Parathyroid adenoma (tissue), 2 donors: ENCODE measurements around the gene LINC00632.

Experiments
- H2AFZ ChIP-seq: fragments of 300-600 bp; sonication (generic); one replicate; pipeline ENCODE4 v1.7.0; 2017; ENCODE audit warnings: antibody characterized with exemption, mild to moderate bottlenecking
- H3K27ac ChIP-seq: fragments of 300-600 bp; sonication (generic); one replicate; pipeline ENCODE4 v1.7.0; 2017
- H3K27me3 ChIP-seq: fragments of 300-600 bp; sonication (generic); one replicate; pipeline ENCODE4 v1.7.0; 2017; ENCODE audit warnings: low read length; ENCODE audit not compliant: control insufficient read depth, insufficient read depth
- H3K36me3 ChIP-seq: fragments of 300-600 bp; sonication (generic); one replicate; pipeline ENCODE4 v1.7.0; 2017; ENCODE audit warnings: low read length; ENCODE audit not compliant: control insufficient read depth, insufficient read depth
- H3K4me1 ChIP-seq: fragments of 300-600 bp; sonication (generic); one replicate; pipeline ENCODE4 v1.7.0; 2017; ENCODE audit warnings: control low read depth
- H3K4me2 ChIP-seq: fragments of 300-600 bp; sonication (generic); one replicate; pipeline ENCODE4 v1.7.0; 2017; ENCODE audit warnings: low read length
- H3K4me3 ChIP-seq: fragments of 300-600 bp; sonication (generic); one replicate; pipeline ENCODE4 v1.7.0; 2017; ENCODE audit warnings: low read depth, low read length
- H3K79me2 ChIP-seq: fragments of 300-600 bp; sonication (generic); one replicate; pipeline ENCODE4 v1.7.0; 2017; ENCODE audit warnings: control low read depth
- H3K9ac ChIP-seq: fragments of 300-600 bp; sonication (generic); one replicate; pipeline ENCODE4 v1.7.0; 2017; ENCODE audit warnings: mild to moderate bottlenecking
- H3K9me3 ChIP-seq: fragments of 300-600 bp; sonication (generic); one replicate; pipeline ENCODE4 v1.7.0; 2017; ENCODE audit warnings: low read length; ENCODE audit not compliant: control insufficient read depth
- CTCF ChIP-seq: fragments of 300-600 bp; sonication (generic); IDR thresholded peaks from one replicate; pipeline ENCODE4 v1.7.0; 2017; ENCODE audit warnings: antibody characterized with exemption, mild to moderate bottlenecking
- donor health status: primary hyperparathyroidism.

The LINC00632 gene

GRCh38 chrX:140725500-140725899 lies 15.9 kb downstream of the LINC00632 start:
- Histone ChIP-seq H3K4me1 (no peaks in the 10 kb centered on the region), H3K27ac (no peak overlapping the region), H3K9me3 (no peaks in the 10 kb centered on the region), H3K27me3 (no peaks in the 10 kb centered on the region), H3K9ac (no peak overlapping the region), H3K4me2 (no peak overlapping the region), H2AFZ (no peak overlapping the region), H3K79me2 (no peaks in the 10 kb centered on the region), H3K36me3 (no peaks in the 10 kb centered on the region), H3K4me3 (no peak overlapping the region)
- TF ChIP-seq CTCF: no peak

- H3K27ac ChIP-seq: no peak overlapping the region
- H2AFZ ChIP-seq: no peak overlapping the region
- H3K4me2 ChIP-seq: no peak overlapping the region
- H3K9ac ChIP-seq: no peak overlapping the region
- TF ChIP-seq CTCF: peak; percentile 31
- H3K4me3 ChIP-seq: no peak overlapping the region
- no peaks in the 10 kb centered on the region for H3K36me3 ChIP-seq
- no peaks in the 10 kb centered on the region for H3K79me2 ChIP-seq
- H3K27me3 ChIP-seq: no peaks in the 10 kb centered on the region
- H3K4me1 ChIP-seq: no peaks in the 10 kb centered on the region
- no peaks in the 10 kb centered on the region for H3K9me3 ChIP-seq
These were observed 24.3 kb downstream of the LINC00632 start for GRCh38 chrX:140733766-140734342.

GRCh38 chrX:140744085-140744484 lies 34.5 kb downstream of the LINC00632 start:
- no peaks in the 10 kb centered on the region for H3K36me3 ChIP-seq
- H3K27me3 ChIP-seq: no peaks in the 10 kb centered on the region
- H2AFZ ChIP-seq: no peak overlapping the region
- no peak overlapping the region for H3K9ac ChIP-seq
- no peaks in the 10 kb centered on the region for H3K79me2 ChIP-seq
- H3K4me3 ChIP-seq: no peak overlapping the region
- no peak overlapping the region for H3K27ac ChIP-seq
- no peaks in the 10 kb centered on the region for H3K9me3 ChIP-seq
- TF ChIP-seq CTCF: no peak
- no peaks in the 10 kb centered on the region for H3K4me1 ChIP-seq
- H3K4me2 ChIP-seq: no peak overlapping the region

GRCh38 chrX:140756941-140757340 lies 47.4 kb downstream of the LINC00632 start:
- no peak overlapping the region for H3K9ac ChIP-seq
- H3K36me3 ChIP-seq: no peaks in the 10 kb centered on the region
- no peak overlapping the region for H3K4me2 ChIP-seq
- H3K9me3 ChIP-seq: no peaks in the 10 kb centered on the region
- no peak overlapping the region for H2AFZ ChIP-seq
- H3K27me3 ChIP-seq: no peaks in the 10 kb centered on the region
- H3K4me1 ChIP-seq: no peaks in the 10 kb centered on the region
- H3K79me2 ChIP-seq: no peaks in the 10 kb centered on the region
- no peak overlapping the region for H3K27ac ChIP-seq
- TF ChIP-seq CTCF: no peak
- no peak overlapping the region for H3K4me3 ChIP-seq

- no peak overlapping the region for H3K9ac ChIP-seq
- no peak overlapping the region for H3K4me2 ChIP-seq
- H3K9me3 ChIP-seq: no peaks in the 10 kb centered on the region
- no peak overlapping the region for H3K4me3 ChIP-seq
- TF ChIP-seq CTCF: peak; percentile 62
- no peak overlapping the region for H2AFZ ChIP-seq
- H3K79me2 ChIP-seq: no peaks in the 10 kb centered on the region
- no peaks in the 10 kb centered on the region for H3K4me1 ChIP-seq
- H3K27me3 ChIP-seq: no peaks in the 10 kb centered on the region
- no peaks in the 10 kb centered on the region for H3K36me3 ChIP-seq
- no peak overlapping the region for H3K27ac ChIP-seq
These were observed 52.5 kb downstream of the LINC00632 start for GRCh38 chrX:140762061-140762460.
